Osteocyte (in vitro differentiated cells): ENCODE results near the gene CAMSAP2. TPM values are rescaled to one million over a fixed set of nuclear protein-coding genes. Genes with fewer than 3 reads are reported as not detected.
A peak's percentile ranks its signal among the peaks of the same experiment; 100 is the strongest.

ENCODE experiments used
- DNase-seq: peaks from one replicate; pipeline ENCODE4 v3.0.0; 2021; ENCODE audit warnings: mixed read lengths; ENCODE audit not compliant: unreplicated experiment; ENCODE audit errors: extremely low spot score
- H3K27ac Mint-ChIP-seq: one replicate; pipeline ENCODE4 v1.8.0; 2021; ENCODE audit warnings: mild to moderate bottlenecking, mixed read lengths; ENCODE audit not compliant: unreplicated experiment
- H3K27me3 Mint-ChIP-seq: one replicate; pipeline ENCODE4 v1.8.0; 2021; ENCODE audit warnings: mixed read lengths; ENCODE audit not compliant: unreplicated experiment
- H3K36me3 Mint-ChIP-seq: one replicate; pipeline ENCODE4 v1.8.0; 2021; ENCODE audit warnings: mixed read lengths; ENCODE audit not compliant: unreplicated experiment
- H3K4me1 Mint-ChIP-seq: one replicate; pipeline ENCODE4 v1.8.0; 2021; ENCODE audit warnings: mixed read lengths; ENCODE audit not compliant: unreplicated experiment
- H3K4me3 Mint-ChIP-seq: one replicate; pipeline ENCODE4 v1.8.0; 2021; ENCODE audit warnings: mild to moderate bottlenecking, moderate library complexity, mixed read lengths; ENCODE audit not compliant: unreplicated experiment
- H3K9me3 Mint-ChIP-seq: one replicate; pipeline ENCODE4 v1.8.0; 2021; ENCODE audit warnings: mixed read lengths; ENCODE audit not compliant: unreplicated experiment
- total RNA-seq: library from RNA; stranded (reverse); gene quantifications from 2 replicates; pipeline ENCODE4 v1.2.1, GENCODE V29; 2021
- TF ChIP-seq, protein P1 (sequence below): fragments of 200-600 bp; sonication (generic); IDR thresholded peaks from 2 replicates; pipeline ENCODE4 v1.5.0; 2021; ENCODE audit warnings: antibody characterized with exemption, mild to moderate bottlenecking, moderate library complexity

The CAMSAP2 gene
- total RNA-seq, 1 donor from 2014 or later: 44.7 TPM

DNA sequence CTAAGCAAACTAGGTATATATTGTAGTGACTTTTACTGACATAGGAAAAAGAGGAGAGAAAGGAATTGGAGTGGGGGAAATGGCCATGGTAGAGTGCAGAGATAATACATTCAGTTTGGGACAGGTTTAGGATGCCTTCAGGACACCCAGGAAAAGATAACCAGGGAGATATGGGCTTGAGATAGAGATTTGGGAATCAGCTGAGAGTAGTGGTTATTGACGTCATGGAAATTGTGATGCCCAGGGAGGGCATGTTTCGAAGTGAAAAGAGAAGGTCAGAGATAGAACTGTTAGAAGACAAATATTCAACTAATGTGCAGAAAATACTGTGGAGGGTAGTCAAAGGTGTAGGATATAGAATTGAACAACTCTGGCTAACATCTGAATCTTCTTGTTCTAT is 40.6 kb downstream of the CAMSAP2 start:
- H3K27me3 Mint-ChIP-seq: no peaks in the 10 kb centered on the region
- peaks cover 27% of the 10 kb centered on the region for H3K4me1 Mint-ChIP-seq
- no peak for DNase-seq

DNA sequence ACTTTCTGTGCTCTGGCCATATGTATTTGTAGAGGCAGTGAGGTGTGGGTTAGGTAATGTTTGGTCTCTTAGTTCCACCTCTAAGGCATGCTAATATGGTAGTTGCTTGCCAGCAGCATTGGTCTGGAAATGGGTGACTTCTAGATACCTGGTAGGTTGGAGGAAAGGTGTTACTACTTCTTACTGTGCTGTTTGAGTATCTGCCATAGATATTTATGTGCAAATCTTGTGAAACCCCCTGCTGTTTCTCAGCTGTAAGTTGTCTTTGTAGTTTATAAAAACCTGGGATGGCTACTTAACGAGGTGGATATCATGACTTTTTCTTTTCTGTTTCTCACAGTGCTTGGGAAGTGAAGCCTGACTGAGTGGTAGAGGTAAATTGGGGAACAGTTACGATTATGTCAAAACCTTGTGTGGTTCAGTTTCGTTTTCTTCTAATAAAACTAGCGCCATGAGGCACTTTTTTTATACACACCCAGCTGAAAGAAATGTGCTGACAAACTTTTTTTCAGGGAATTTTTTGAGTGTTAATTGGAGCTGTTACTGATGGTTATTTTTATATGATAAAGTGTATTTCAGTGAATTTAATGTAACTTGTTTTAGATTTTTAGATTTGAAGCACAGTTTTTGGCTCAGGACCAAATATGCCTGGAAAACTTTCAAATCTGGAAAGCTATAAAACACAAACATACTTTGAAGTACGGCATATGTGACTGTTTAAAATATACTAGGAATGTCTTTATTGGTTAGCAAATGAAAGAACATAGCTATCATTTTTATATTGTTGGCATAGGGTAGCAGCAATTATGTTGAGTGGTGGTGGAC is 42.1 kb downstream of the CAMSAP2 start:
- H3K36me3 Mint-ChIP-seq: peaks cover 41% of the 10 kb centered on the region
- H3K9me3 Mint-ChIP-seq: peaks cover 4% of the 10 kb centered on the region
- DNase-seq: no peak
- H3K4me3 Mint-ChIP-seq: no peak overlapping the region
- H3K4me1 Mint-ChIP-seq: peaks cover 18% of the 10 kb centered on the region
- H3K27me3 Mint-ChIP-seq: no peaks in the 10 kb centered on the region
- peak overlapping the region; percentile 46 for H3K27ac Mint-ChIP-seq
- TF ChIP-seq, protein P1, sequence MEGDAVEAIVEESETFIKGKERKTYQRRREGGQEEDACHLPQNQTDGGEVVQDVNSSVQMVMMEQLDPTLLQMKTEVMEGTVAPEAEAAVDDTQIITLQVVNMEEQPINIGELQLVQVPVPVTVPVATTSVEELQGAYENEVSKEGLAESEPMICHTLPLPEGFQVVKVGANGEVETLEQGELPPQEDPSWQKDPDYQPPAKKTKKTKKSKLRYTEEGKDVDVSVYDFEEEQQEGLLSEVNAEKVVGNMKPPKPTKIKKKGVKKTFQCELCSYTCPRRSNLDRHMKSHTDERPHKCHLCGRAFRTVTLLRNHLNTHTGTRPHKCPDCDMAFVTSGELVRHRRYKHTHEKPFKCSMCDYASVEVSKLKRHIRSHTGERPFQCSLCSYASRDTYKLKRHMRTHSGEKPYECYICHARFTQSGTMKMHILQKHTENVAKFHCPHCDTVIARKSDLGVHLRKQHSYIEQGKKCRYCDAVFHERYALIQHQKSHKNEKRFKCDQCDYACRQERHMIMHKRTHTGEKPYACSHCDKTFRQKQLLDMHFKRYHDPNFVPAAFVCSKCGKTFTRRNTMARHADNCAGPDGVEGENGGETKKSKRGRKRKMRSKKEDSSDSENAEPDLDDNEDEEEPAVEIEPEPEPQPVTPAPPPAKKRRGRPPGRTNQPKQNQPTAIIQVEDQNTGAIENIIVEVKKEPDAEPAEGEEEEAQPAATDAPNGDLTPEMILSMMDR: no peak

More for the DNA sequence above, 40.6 kb downstream of the CAMSAP2 start:
- H3K36me3 Mint-ChIP-seq: peaks cover 37% of the 10 kb centered on the region
- TF ChIP-seq, protein P1: no peak
- no peak overlapping the region for H3K27ac Mint-ChIP-seq
- peaks cover 4% of the 10 kb centered on the region for H3K9me3 Mint-ChIP-seq
- no peak overlapping the region for H3K4me3 Mint-ChIP-seq

DNA sequence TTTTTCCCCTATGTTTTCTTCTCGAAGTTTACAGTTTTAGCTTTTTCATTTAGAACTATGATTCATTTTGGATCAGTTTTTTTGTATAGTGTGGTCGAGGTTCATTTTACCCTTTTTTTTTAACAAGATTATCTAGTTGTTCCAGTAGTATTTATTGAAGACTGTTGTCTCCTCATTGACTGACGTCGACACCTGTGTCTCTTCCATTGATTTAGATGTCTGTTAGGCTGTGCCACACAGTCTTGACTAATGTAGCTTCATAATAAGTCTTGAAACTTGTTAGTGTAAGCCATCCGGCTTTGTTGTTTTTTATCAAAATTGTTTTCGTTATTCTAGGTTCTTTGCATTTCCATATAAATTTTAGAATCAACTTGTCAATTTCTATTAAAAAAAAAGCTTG is 45.2 kb downstream of the CAMSAP2 start:
- Mint-ChIP-seq H3K9me3 (peaks cover 4% of the 10 kb centered on the region), H3K36me3 (peaks cover 39% of the 10 kb centered on the region), H3K4me3 (no peak overlapping the region), H3K27me3 (no peaks in the 10 kb centered on the region), H3K27ac (no peak overlapping the region), H3K4me1 (peaks cover 18% of the 10 kb centered on the region)
- no peak for DNase-seq
- TF ChIP-seq, protein P1: no peak

DNA sequence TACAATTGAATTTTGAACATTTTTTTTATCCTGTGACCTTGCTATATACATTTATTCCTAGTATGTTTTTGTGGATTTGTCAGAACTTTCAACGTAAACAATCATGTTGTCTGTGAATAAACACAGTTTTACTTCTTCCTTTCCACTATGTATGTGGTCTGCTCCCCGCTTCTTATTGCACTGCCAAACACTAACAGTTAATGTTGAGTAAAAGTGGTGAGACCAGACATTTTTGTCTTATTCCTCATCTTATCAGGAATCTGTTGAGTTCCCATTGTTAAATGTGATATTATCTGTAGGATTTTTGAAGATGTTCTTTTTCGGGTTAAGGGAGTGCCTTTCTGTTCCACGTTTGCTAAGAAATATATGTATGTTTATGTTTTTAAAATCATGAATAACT is 45.9 kb downstream of the CAMSAP2 start:
- Mint-ChIP-seq H3K27ac (no peak overlapping the region), H3K27me3 (no peaks in the 10 kb centered on the region), H3K9me3 (peaks cover 4% of the 10 kb centered on the region), H3K4me3 (no peak overlapping the region), H3K36me3 (peaks cover 45% of the 10 kb centered on the region), H3K4me1 (peaks cover 18% of the 10 kb centered on the region)
- no peak for DNase-seq
- TF ChIP-seq, protein P1: no peak

DNA sequence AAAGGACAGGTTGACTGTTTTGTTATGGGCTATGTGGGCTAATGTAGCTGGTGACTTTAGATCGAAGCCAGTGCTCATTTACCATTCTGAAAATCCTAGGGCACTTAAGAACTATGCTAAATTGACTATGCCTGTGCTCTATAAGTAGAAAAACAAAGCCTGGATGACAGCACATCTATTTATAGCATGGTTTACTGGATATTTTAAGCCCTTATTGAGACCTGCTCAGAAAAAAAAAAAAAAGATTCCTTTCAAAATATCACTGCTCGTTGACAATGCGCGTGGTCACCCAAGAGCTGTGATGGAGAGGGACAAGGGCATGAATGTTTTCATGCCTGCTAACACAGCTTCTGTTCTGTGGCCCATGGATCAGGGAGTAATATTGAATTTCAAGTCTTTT is 48.1 kb downstream of the CAMSAP2 start:
- H3K36me3 Mint-ChIP-seq: peaks cover 53% of the 10 kb centered on the region
- no peak overlapping the region for H3K4me3 Mint-ChIP-seq
- peaks cover 4% of the 10 kb centered on the region for H3K4me1 Mint-ChIP-seq
- H3K27me3 Mint-ChIP-seq: no peaks in the 10 kb centered on the region
- H3K27ac Mint-ChIP-seq: no peak overlapping the region
- no peak for DNase-seq
- H3K9me3 Mint-ChIP-seq: peaks cover 9% of the 10 kb centered on the region
- TF ChIP-seq, protein P1: no peak
